ENCODE measurements around the gene FRMPD3.

DNA sequence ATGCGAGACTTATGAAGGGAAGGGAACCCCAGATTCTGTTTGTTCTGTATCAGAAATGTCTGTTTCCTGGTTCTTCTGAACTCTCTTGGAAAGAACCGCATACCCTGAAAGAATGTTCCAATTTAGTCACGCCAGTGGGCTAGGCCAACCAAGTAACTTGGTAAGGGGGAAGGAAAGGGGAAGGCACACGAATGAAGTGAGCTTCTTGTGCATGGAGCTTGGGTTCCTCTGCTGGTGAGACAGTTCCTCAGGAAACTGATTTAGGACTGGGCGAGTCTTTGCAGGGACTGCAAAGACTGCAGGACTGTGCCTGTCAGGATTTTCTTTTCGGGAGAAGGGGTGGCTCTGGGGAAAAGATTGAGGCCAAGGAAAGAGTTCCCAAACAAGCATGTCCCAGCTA, 35.6 kb downstream of the FRMPD3 start:
- TF ChIP-seq, protein P1, sequence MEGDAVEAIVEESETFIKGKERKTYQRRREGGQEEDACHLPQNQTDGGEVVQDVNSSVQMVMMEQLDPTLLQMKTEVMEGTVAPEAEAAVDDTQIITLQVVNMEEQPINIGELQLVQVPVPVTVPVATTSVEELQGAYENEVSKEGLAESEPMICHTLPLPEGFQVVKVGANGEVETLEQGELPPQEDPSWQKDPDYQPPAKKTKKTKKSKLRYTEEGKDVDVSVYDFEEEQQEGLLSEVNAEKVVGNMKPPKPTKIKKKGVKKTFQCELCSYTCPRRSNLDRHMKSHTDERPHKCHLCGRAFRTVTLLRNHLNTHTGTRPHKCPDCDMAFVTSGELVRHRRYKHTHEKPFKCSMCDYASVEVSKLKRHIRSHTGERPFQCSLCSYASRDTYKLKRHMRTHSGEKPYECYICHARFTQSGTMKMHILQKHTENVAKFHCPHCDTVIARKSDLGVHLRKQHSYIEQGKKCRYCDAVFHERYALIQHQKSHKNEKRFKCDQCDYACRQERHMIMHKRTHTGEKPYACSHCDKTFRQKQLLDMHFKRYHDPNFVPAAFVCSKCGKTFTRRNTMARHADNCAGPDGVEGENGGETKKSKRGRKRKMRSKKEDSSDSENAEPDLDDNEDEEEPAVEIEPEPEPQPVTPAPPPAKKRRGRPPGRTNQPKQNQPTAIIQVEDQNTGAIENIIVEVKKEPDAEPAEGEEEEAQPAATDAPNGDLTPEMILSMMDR (IDR thresholded peaks at IDR 0.05) = no peak
- no peak for TF ChIP-seq POLR2A (IDR thresholded peaks at IDR 0.05)

All from upper lobe of left lung (tissue), 4 donors.